Endothelial cell (in vitro differentiated cells): ENCODE measurements around the gene NHLH2. TPM values are rescaled to one million over a fixed set of nuclear protein-coding genes. Genes with fewer than 3 reads are reported as not detected.

ENCODE experiments used
- DNase-seq: peaks from one replicate; pipeline ENCODE4 v3.0.0; 2021; ENCODE audit warnings: low spot score
- H3K27ac Mint-ChIP-seq: one replicate; pipeline ENCODE4 v1.8.0; 2021; ENCODE audit warnings: mixed read lengths, inconsistent platforms; ENCODE audit not compliant: unreplicated experiment
- H3K27me3 Mint-ChIP-seq: one replicate; pipeline ENCODE4 v1.8.0; 2021; ENCODE audit warnings: mild to moderate bottlenecking, moderate library complexity, mixed read lengths, inconsistent platforms; ENCODE audit not compliant: unreplicated experiment
- H3K36me3 Mint-ChIP-seq: one replicate; pipeline ENCODE4 v1.8.0; 2021; ENCODE audit warnings: mild to moderate bottlenecking, low read depth, mixed read lengths, inconsistent platforms; ENCODE audit not compliant: unreplicated experiment
- H3K4me1 Mint-ChIP-seq: one replicate; pipeline ENCODE4 v1.8.0; 2021; ENCODE audit warnings: mild to moderate bottlenecking, mixed read lengths, inconsistent platforms; ENCODE audit not compliant: unreplicated experiment
- H3K4me3 Mint-ChIP-seq: one replicate; pipeline ENCODE4 v1.8.0; 2021; ENCODE audit warnings: mild to moderate bottlenecking, mixed read lengths, inconsistent platforms; ENCODE audit not compliant: unreplicated experiment
- H3K9me3 Mint-ChIP-seq: one replicate; pipeline ENCODE4 v1.8.0; 2021; ENCODE audit warnings: mixed read lengths, inconsistent platforms; ENCODE audit not compliant: unreplicated experiment
- total RNA-seq: library from RNA; stranded (reverse); fragmentation: NEBNext Ultra II Directional; extraction: Animal tissue kit (Norgen Biotek cat#: 25700); gene quantifications from one replicate; pipeline ENCODE4 v1.2.1, GENCODE V29; 2021; ENCODE audit not compliant: unreplicated experiment
- TF ChIP-seq, protein P1 (sequence below): fragments of 200-600 bp; sonication (generic); IDR thresholded peaks from one replicate; pipeline ENCODE4 v1.5.0; 2021; ENCODE audit warnings: antibody characterized with exemption; ENCODE audit not compliant: unreplicated experiment

NHLH2 gene
- total RNA-seq, 1 donor from 2014 or later, result 2.3 TPM

DNA sequence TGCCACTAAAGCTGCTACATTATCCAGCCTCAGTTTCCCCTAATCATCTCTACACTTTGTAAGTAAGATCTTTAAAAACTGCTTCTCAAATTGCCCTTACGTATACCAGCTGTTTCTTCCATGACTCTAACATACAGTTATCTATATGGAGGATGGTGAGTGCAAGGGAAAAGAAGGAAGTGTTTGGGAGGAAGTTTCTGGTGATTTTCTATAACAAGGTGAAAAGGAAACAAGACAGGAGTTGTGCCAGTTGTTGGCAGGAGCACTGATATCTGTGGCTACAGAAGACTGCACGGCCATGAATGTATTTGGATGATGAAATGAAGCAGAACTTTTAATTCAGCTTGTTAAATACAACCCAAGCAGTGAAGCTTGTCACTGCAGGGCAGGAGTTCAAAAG lies 32.3 kb upstream of the NHLH2 start:
- Mint-ChIP-seq H3K36me3 (no peaks in the 10 kb centered on the region), H3K27me3 (peaks cover 2% of the 10 kb centered on the region), H3K9me3 (no peaks in the 10 kb centered on the region), H3K4me1 (peaks cover 23% of the 10 kb centered on the region), H3K27ac (no peak overlapping the region), H3K4me3 (no peak overlapping the region)
- DNase-seq, result no peak
- TF ChIP-seq, protein P1, sequence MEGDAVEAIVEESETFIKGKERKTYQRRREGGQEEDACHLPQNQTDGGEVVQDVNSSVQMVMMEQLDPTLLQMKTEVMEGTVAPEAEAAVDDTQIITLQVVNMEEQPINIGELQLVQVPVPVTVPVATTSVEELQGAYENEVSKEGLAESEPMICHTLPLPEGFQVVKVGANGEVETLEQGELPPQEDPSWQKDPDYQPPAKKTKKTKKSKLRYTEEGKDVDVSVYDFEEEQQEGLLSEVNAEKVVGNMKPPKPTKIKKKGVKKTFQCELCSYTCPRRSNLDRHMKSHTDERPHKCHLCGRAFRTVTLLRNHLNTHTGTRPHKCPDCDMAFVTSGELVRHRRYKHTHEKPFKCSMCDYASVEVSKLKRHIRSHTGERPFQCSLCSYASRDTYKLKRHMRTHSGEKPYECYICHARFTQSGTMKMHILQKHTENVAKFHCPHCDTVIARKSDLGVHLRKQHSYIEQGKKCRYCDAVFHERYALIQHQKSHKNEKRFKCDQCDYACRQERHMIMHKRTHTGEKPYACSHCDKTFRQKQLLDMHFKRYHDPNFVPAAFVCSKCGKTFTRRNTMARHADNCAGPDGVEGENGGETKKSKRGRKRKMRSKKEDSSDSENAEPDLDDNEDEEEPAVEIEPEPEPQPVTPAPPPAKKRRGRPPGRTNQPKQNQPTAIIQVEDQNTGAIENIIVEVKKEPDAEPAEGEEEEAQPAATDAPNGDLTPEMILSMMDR, result no peak

DNA sequence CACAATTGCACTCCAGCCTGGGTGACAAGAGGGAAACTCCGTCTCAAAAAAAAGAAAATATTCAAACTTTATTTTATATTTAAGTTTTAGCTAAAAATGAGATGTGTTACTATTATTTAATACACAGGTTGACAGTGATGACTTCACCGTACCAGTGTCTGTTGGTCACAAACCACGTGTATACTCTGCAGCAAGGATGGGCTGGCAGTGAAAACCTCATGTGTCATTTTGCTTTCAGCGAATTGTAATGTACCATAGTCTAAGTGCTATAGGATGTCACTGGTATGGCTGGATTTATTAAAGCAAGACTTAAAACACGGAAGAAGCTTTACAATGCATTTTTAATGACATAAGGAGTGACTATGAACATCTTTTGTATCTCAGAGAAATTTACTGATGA lies 28.1 kb upstream of the NHLH2 start:
- Mint-ChIP-seq H3K27ac (no peak overlapping the region), H3K27me3 (peaks cover 2% of the 10 kb centered on the region), H3K9me3 (no peaks in the 10 kb centered on the region), H3K4me3 (no peak overlapping the region), H3K4me1 (peaks cover 13% of the 10 kb centered on the region), H3K36me3 (no peaks in the 10 kb centered on the region)
- no peak for DNase-seq
- TF ChIP-seq, protein P1, result no peak

DNA sequence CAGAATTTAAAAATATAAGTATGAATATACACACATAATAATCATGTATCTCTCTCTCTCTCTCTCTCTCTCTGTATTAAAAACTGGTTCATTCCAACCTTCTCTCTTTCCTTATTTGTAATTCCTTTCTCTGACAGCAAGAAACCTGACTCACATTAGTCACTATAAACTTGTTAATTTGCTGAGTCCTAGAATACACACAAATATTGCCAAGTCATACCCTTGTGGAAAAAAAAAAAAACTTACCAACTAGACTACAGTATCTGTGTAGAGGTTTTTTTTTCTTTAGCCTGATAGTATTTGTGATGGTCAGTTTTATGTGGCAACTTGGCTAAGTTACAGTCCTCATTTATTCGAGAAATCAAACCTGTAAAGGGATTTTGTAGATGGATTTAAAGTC lies 26.3 kb upstream of the NHLH2 start:
- H3K36me3 Mint-ChIP-seq, result no peaks in the 10 kb centered on the region
- H3K9me3 Mint-ChIP-seq, result no peaks in the 10 kb centered on the region
- H3K27me3 Mint-ChIP-seq, result peaks cover 1% of the 10 kb centered on the region
- H3K4me1 Mint-ChIP-seq, result peaks cover 13% of the 10 kb centered on the region
- no peak overlapping the region for H3K27ac Mint-ChIP-seq
- no peak overlapping the region for H3K4me3 Mint-ChIP-seq
- no peak for DNase-seq
- TF ChIP-seq, protein P1, result no peak

DNA sequence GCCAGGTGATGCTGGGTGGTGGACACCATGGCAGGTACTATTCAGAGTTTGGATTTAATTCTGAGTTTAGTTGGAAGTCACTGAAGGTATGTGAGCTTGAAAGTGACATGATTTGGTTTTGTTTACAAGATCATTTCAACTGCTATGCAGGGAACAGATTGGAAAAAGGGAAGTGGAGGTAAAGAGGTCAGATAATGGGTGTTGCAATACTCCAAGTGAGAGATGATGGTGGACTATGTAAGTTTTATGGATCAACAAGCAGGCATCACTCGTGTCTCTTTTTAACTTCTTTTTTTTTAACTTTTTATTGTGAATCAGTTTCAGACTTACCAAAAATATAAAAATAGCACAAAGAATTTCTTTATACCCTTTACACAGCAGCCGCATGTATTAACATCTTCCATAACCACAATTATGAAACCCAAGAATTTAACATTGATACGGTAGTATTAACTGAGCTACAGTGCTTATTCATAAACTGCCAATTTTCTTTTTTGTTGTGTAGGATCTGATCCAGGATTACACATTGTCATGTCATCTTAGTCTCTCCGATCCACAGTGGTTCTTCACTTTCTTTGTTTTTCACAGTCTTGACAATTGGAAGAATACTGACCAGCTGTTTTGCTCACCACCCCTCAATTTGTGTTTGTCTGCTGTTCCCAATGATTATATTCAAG lies 24.9 kb upstream of the NHLH2 start:
- Mint-ChIP-seq H3K4me1 (peaks cover 13% of the 10 kb centered on the region), H3K27me3 (peaks cover 1% of the 10 kb centered on the region), H3K9me3 (no peaks in the 10 kb centered on the region), H3K4me3 (no peak overlapping the region), H3K27ac (no peak overlapping the region), H3K36me3 (no peaks in the 10 kb centered on the region)
- TF ChIP-seq, protein P1, result no peak
- no peak for DNase-seq

DNA sequence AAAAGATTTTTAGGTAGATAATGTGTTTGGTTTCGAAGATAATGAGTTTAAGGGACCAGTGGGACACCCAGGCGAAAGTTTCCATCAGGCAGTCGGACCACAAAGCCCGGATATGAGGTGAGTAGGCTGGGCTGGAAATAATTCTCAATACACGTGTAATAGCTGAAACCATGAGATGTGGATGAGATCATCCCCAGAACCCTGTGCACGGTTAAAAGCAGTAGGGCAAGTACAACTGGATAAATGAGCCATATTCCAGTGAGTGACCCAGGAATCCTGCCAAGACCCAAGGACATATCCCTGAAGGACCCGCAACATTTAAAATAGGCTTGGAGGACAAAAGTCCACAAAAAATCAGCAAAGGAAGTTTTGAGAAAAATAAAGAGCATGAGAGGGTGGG lies 21.5 kb upstream of the NHLH2 start:
- Mint-ChIP-seq H3K4me1 (peaks cover 13% of the 10 kb centered on the region), H3K4me3 (no peak overlapping the region), H3K27ac (no peak overlapping the region), H3K36me3 (no peaks in the 10 kb centered on the region), H3K9me3 (no peaks in the 10 kb centered on the region), H3K27me3 (peaks cover 1% of the 10 kb centered on the region)
- TF ChIP-seq, protein P1, result no peak
- DNase-seq, result no peak
